H1 (cell line): ENCODE data around the gene RTP2. TPM values are rescaled to one million over a fixed set of nuclear protein-coding genes. Genes with fewer than 3 reads are reported as not detected.

Source experiments
- CTCF ChIA-PET: fragments of 300-600 bp; sonication (Branson Sonifier 250); formaldehyde crosslinking; loops from one replicate; lab custom pipeline; 2021; ENCODE audit not compliant: partially characterized antibody; lab: Charles Lee
- POLR2A ChIA-PET: fragments of 300-600 bp; sonication (Branson Sonifier 250); formaldehyde crosslinking; loops from one replicate; lab custom pipeline; 2021; ENCODE audit warnings: inconsistent platforms; ENCODE audit not compliant: partially characterized antibody; lab: Charles Lee
- DNase-seq, 2 experiments: peaks; one replicate each; pipeline versions ENCODE4 v3.0.0 to v3.0.0-alpha.2; 2010 to 2022; ENCODE audit warnings: low spot score in 2 of 2, low read depth in 1 of 2, mixed read lengths in 1 of 2
- FAIRE-seq: peaks from 2 replicates; lab custom pipeline; 2011; peaks lifted over from hg19 to GRCh38; lab: Jason Lieb, UNC
- H2AFZ ChIP-seq: 2 replicates; pipeline ENCODE4 v1.8.1; 2012; ENCODE audit warnings: low read length, inconsistent platforms
- H2AK5ac ChIP-seq: 2 replicates; pipeline ENCODE4 v1.6.1; 2013; ENCODE audit warnings: low read depth, low read length
- H2BK120ac ChIP-seq: replicated peaks from 2 replicates; pipeline ENCODE3; 2013; ENCODE audit warnings: low read depth, low read length, inconsistent platforms
- H2BK12ac ChIP-seq: 2 replicates; pipeline ENCODE4 v1.6.1; 2013; ENCODE audit warnings: low read depth, low read length
- H2BK15ac ChIP-seq: 2 replicates; pipeline ENCODE4 v1.6.1; 2013; ENCODE audit warnings: low read length
- H2BK20ac ChIP-seq: 2 replicates; pipeline ENCODE4 v1.6.1; 2013; ENCODE audit warnings: low read length
- H2BK5ac ChIP-seq: 2 replicates; pipeline ENCODE4 v1.6.1; 2013; ENCODE audit warnings: low read depth, low read length
- H3K14ac ChIP-seq: 2 replicates; pipeline ENCODE4 v1.6.1; 2013; ENCODE audit warnings: inconsistent platforms; ENCODE audit not compliant: insufficient read length
- H3K18ac ChIP-seq: 2 replicates; pipeline ENCODE4 v1.6.1; 2013; ENCODE audit warnings: low read length; ENCODE audit errors: extremely low read depth
- H3K23ac ChIP-seq: 2 replicates; pipeline ENCODE4 v1.6.1; 2013; ENCODE audit warnings: inconsistent platforms; ENCODE audit not compliant: insufficient read length
- H3K23me2 ChIP-seq: 2 replicates; pipeline ENCODE4 v1.6.1; 2013; ENCODE audit warnings: low read depth, low read length
- H3K27ac ChIP-seq: 2 replicates; pipeline ENCODE4 v1.6.1; 2011; ENCODE audit warnings: low read depth, low read length, inconsistent platforms
- H3K27me3 ChIP-seq, 4 experiments: replicated peaks in 1 of 4; 1 replicate in 1 of 4; 2 replicates in 3 of 4; pipeline versions ENCODE4 v1.6.1 to v1.8.1; 2011 to 2013; ENCODE audit warnings: low read length in 3 of 4, mild to moderate bottlenecking in 3 of 4, inconsistent platforms in 2 of 4, mixed read lengths in 2 of 4, moderate library complexity in 1 of 4; ENCODE audit not compliant: control insufficient read depth in 3 of 4, insufficient read depth in 3 of 4; ENCODE audit errors: extremely low read depth in 1 of 4
- H3K36me3 ChIP-seq, 4 experiments: 2 replicates each; pipeline versions ENCODE4 v1.6.1 to v1.8.1; 2011 to 2013; ENCODE audit warnings: mild to moderate bottlenecking in 4 of 4, low read length in 3 of 4, moderate library complexity in 2 of 4, control low read depth in 1 of 4, inconsistent platforms in 1 of 4; ENCODE audit not compliant: insufficient read depth in 4 of 4, control insufficient read depth in 2 of 4
- H3K4ac ChIP-seq: replicated peaks from 2 replicates; pipeline ENCODE3; 2013; ENCODE audit warnings: low read length, low read depth, mixed read lengths, inconsistent platforms; ENCODE audit not compliant: insufficient read length
- H3K4me1 ChIP-seq, 4 experiments: replicated peaks in 1 of 4; 1 replicate in 1 of 4; 2 replicates in 3 of 4; pipeline versions ENCODE4 v1.6.1 to v1.8.1; 2011 to 2013; ENCODE audit warnings: low read length in 3 of 4, inconsistent platforms in 2 of 4, mixed read lengths in 1 of 4; ENCODE audit not compliant: insufficient read depth in 4 of 4, control insufficient read depth in 3 of 4
- H3K4me2 ChIP-seq, 2 experiments: 2 replicates each; pipeline versions ENCODE4 v1.6.1 to v1.8.1; 2011 to 2013; ENCODE audit warnings: low read depth in 2 of 2, low read length in 2 of 2, control low read depth in 1 of 2, inconsistent platforms in 1 of 2, mild to moderate bottlenecking in 1 of 2; ENCODE audit not compliant: insufficient read depth in 1 of 2
- H3K4me3 ChIP-seq, 4 experiments: fragments of 200-600, 300-600 bp in 1 of 4; sonication (generic), shearing (Covaris generic), sonication (Bioruptor Twin) in 1 of 4; 2 replicates each; pipeline versions ENCODE4 v1.5.1 to v1.8.1; 2011 to 2016; ENCODE audit warnings: low read length in 4 of 4, low read depth in 3 of 4, control low read depth in 2 of 4, inconsistent platforms in 2 of 4, mild to moderate bottlenecking in 2 of 4, mixed read lengths in 1 of 4, moderate library complexity in 1 of 4; ENCODE audit not compliant: insufficient read depth in 2 of 4; ENCODE audit errors: extremely low read depth in 1 of 4
- H3K56ac ChIP-seq: replicated peaks from 2 replicates; pipeline ENCODE3; 2013; ENCODE audit warnings: low read depth, mild to moderate bottlenecking, mixed read lengths, low read length, inconsistent platforms; ENCODE audit not compliant: insufficient read length
- H3K79me1 ChIP-seq: 2 replicates; pipeline ENCODE4 v1.6.1; 2013; ENCODE audit warnings: low read depth, low read length, control low read depth
- H3K79me2 ChIP-seq, 2 experiments: 2 replicates each; pipeline versions ENCODE4 v1.6.1 to v1.8.1; 2012 to 2013; ENCODE audit warnings: low read length in 2 of 2, mild to moderate bottlenecking in 2 of 2, inconsistent platforms in 1 of 2; ENCODE audit not compliant: insufficient read depth in 2 of 2, control insufficient read depth in 1 of 2
- H3K9ac ChIP-seq, 4 experiments: replicated peaks in 1 of 4; 1 replicate in 1 of 4; 2 replicates in 3 of 4; pipeline versions ENCODE4 v1.6.1 to v1.8.1; 2011 to 2013; ENCODE audit warnings: low read depth in 3 of 4, low read length in 3 of 4, control low read depth in 2 of 4, mild to moderate bottlenecking in 2 of 4, moderate library complexity in 2 of 4, inconsistent platforms in 1 of 4; ENCODE audit errors: extremely low read depth in 1 of 4
- H3K9me3 ChIP-seq, 2 experiments: 2 replicates each; pipeline versions ENCODE4 v1.6.1 to v1.8.1; 2012 to 2013; ENCODE audit warnings: mild to moderate bottlenecking in 2 of 2, moderate library complexity in 2 of 2, control low read depth in 1 of 2, inconsistent platforms in 1 of 2, low read depth in 1 of 2, low read length in 1 of 2, mixed read lengths in 1 of 2; ENCODE audit not compliant: insufficient read depth in 2 of 2
- H4K20me1 ChIP-seq, 2 experiments: replicated peaks in 1 of 2; 2 replicates each; pipeline versions ENCODE3 to v1.8.1; 2011 to 2013; ENCODE audit warnings: inconsistent platforms in 2 of 2, low read length in 2 of 2, mild to moderate bottlenecking in 1 of 2; ENCODE audit not compliant: insufficient read depth in 2 of 2, control insufficient read depth in 1 of 2
- H4K5ac ChIP-seq: 2 replicates; pipeline ENCODE4 v1.6.1; 2013; ENCODE audit warnings: low read length, low read depth, mixed read lengths, inconsistent platforms; ENCODE audit not compliant: insufficient read length
- H4K8ac ChIP-seq: 2 replicates; pipeline ENCODE4 v1.8.0; 2013; ENCODE audit warnings: mild to moderate bottlenecking, moderate library complexity, low read length, inconsistent platforms; ENCODE audit not compliant: insufficient read depth; ENCODE audit errors: extremely low read depth
- H4K91ac ChIP-seq: replicated peaks from 2 replicates; pipeline ENCODE3; 2013; ENCODE audit warnings: low read length, mixed read lengths, inconsistent platforms; ENCODE audit not compliant: insufficient read length
- CHD2 ChIP-seq: IDR thresholded peaks from 2 replicates; pipeline ENCODE4 v1.6.1; 2012; ENCODE audit warnings: low read length, improper control_type of control experiment
- GABPA ChIP-seq: IDR thresholded peaks from 2 replicates; pipeline ENCODE4 v1.6.1; 2011; ENCODE audit warnings: mild to moderate bottlenecking, low read length, moderate library complexity, borderline replicate concordance; ENCODE audit not compliant: insufficient read depth
- JUND ChIP-seq: IDR thresholded peaks from 2 replicates; pipeline ENCODE4 v1.6.1; 2011; ENCODE audit warnings: mild to moderate bottlenecking, improper control_type of control experiment, low read length
- SP1 ChIP-seq: IDR thresholded peaks from 2 replicates; pipeline ENCODE4 v1.6.1; 2011; ENCODE audit warnings: low read depth, low read length
- SP2 ChIP-seq: IDR thresholded peaks from 2 replicates; pipeline ENCODE4 v1.6.1; 2012; ENCODE audit warnings: mild to moderate bottlenecking, low read length, inconsistent platforms
- WGBS, 2 experiments: shearing (Covaris generic) in 1 of 2; methylation state at CpG; one replicate each; pipeline versions ENCODE4 v1.1.6 to v1.1.7; 2013 to 2015; ENCODE audit warnings: low lambda C conversion rate in 2 of 2, mixed read lengths in 2 of 2, inconsistent platforms in 1 of 2, low coverage in 1 of 2, missing lambda C conversion rate in 1 of 2; ENCODE audit not compliant: insufficient replicate concordance in 2 of 2, insufficient coverage in 1 of 2, insufficient read length in 1 of 2; ENCODE audit errors: extremely low coverage in 1 of 2, missing lambda C conversion rate in 1 of 2; 5-methylcytosine and 5-hydroxymethylcytosine counted together
- polyA plus RNA-seq, 7 experiments: library from polyadenylated mRNA; depleted of rRNA in 3 of 7; stranded (reverse) in 5 of 7; unstranded in 2 of 7; fragments of >200 nt in 5 of 7; fragments of 200-250 nt in 2 of 7; gene quantifications; 1 replicate in 5 of 7; 2 replicates in 1 of 7; 4 replicates in 1 of 7; pipeline versions ENCODE4 v1.2.1 to v1.2.3, GENCODE V29; 2011 to 2013; ENCODE audit warnings: missing spikeins in 2 of 7, mixed read lengths in 2 of 7
- total RNA-seq: library from RNA; stranded (reverse); fragmentation: NEBNext Ultra II Directional; extraction: Animal tissue kit (Norgen Biotek cat#: 25700); gene quantifications from 2 replicates; pipeline ENCODE4 v1.2.1, GENCODE V29; 2021

The RTP2 gene
- total and polyA plus RNA-seq, 2 of the 8 experiments (the other 6 are each of a cell fraction or from before 2014, with no cell fraction given): not detected

GRCh38 chr3:187725653-187726370 lies 23.5 kb upstream of the RTP2 start:
- no peak overlapping the region for H4K5ac ChIP-seq
- 83% methylated on average over 7 of the region's 7 CpGs; no CpG with 5 or more reads in 1 of the 2 experiments for WGBS, 2 experiments
- H3K4me2 ChIP-seq: no peak overlapping the region
- FAIRE-seq: no peak
- no peaks in the 10 kb centered on the region for H3K27me3 ChIP-seq
- H2BK15ac ChIP-seq: no peak overlapping the region
- CTCF ChIA-PET: interaction anchor here (0.7 to 1.1 kb wide), 2 partner anchors 10 to 13 kb away, joined by 3 to 5 read pairs; no protein-coding TSS in a partner anchor
- TF ChIP-seq SP2 (no peak), CHD2 (no peak), JUND (no peak), SP1 (no peak), GABPA (no peak)
- TF ChIP-seq, all 59 proteins: peak for 0
- Histone ChIP-seq H3K36me3 (peaks cover 8 to 73% (median 36%) of the 10 kb centered on the region in 4 experiments; a peak in 6 of 8 replicates), H2BK12ac (no peak overlapping the region), H3K27ac (no peak overlapping the region), H3K9ac (no peak overlapping the region), H3K18ac (no peak overlapping the region), H3K4me1 (peaks cover 0 to 3% (median 0%) of the 10 kb centered on the region in 4 experiments; a peak in 2 of 7 replicates), H4K8ac (no peak overlapping the region), H3K79me2 (no peaks in the 10 kb centered on the region), H3K23ac (no peak overlapping the region), H2BK5ac (no peak overlapping the region), H2AFZ (no peak overlapping the region), H3K4ac (no peak overlapping the region), H3K9me3 (no peaks in the 10 kb centered on the region), H3K4me3 (no peak overlapping the region), H3K79me1 (no peaks in the 10 kb centered on the region), H4K91ac (no peak overlapping the region), H3K56ac (no peak overlapping the region), H2AK5ac (no peak overlapping the region), H2BK20ac (no peak overlapping the region), H4K20me1 (no peaks in the 10 kb centered on the region), H2BK120ac (no peak overlapping the region), H3K23me2 (no peaks in the 10 kb centered on the region), H3K14ac (no peak overlapping the region)
- DNase-seq: no peak
- POLR2A ChIA-PET: no interaction called here
